Type B pancreatic cell (in vitro differentiated cells): Measurements from ENCODE around the gene ALOX5. TPM values are rescaled to one million over a fixed set of nuclear protein-coding genes. Genes with fewer than 3 reads are reported as not detected.

Source experiments
- DNase-seq: peaks from one replicate; pipeline ENCODE4 v3.0.0; 2021; ENCODE audit warnings: mixed read lengths; ENCODE audit not compliant: unreplicated experiment; ENCODE audit errors: extremely low spot score
- H3K27ac Mint-ChIP-seq: 2 replicates; pipeline ENCODE4 v1.8.0; 2021; ENCODE audit warnings: mild to moderate bottlenecking, mixed read lengths
- H3K27me3 Mint-ChIP-seq: 2 replicates; pipeline ENCODE4 v1.8.0; 2021; ENCODE audit warnings: mixed read lengths
- H3K36me3 Mint-ChIP-seq: 2 replicates; pipeline ENCODE4 v1.8.0; 2021; ENCODE audit warnings: mixed read lengths
- H3K4me1 Mint-ChIP-seq: one replicate; pipeline ENCODE4 v1.8.0; 2021; ENCODE audit warnings: mixed read lengths; ENCODE audit not compliant: unreplicated experiment
- H3K4me3 Mint-ChIP-seq: 2 replicates; pipeline ENCODE4 v1.8.0; 2021; ENCODE audit warnings: mild to moderate bottlenecking, mixed read lengths
- H3K9me3 Mint-ChIP-seq: 2 replicates; pipeline ENCODE4 v1.8.0; 2021; ENCODE audit warnings: mixed read lengths
- CTCF ChIP-seq: fragments of 200-600 bp; sonication (generic); conservative IDR thresholded peaks from 2 replicates; pipeline ENCODE4 v1.5.0; 2021; ENCODE audit warnings: antibody characterized with exemption, mild to moderate bottlenecking
- total RNA-seq: library from RNA; stranded (reverse); gene quantifications from 2 replicates; pipeline ENCODE4 v1.2.1, GENCODE V29; 2021; ENCODE audit warnings: low replicate concordance

ALOX5 gene
- total RNA-seq, 1 donor from 2014 or later = 7.9 TPM

- Mint-ChIP-seq H3K4me1 (no peaks in the 10 kb centered on the region), H3K27ac (no peak overlapping the region), H3K9me3 (no peaks in the 10 kb centered on the region), H3K36me3 (peaks cover 4% of the 10 kb centered on the region), H3K27me3 (no peaks in the 10 kb centered on the region), H3K4me3 (no peak overlapping the region)
- no peak for DNase-seq
- TF ChIP-seq CTCF = no peak
Observed at GRCh38 chr10:45456822-45457221, 82.8 kb downstream of the ALOX5 start.

GRCh38 chr10:45457487-45457886 lies 83.5 kb downstream of the ALOX5 start:
- Mint-ChIP-seq H3K27ac (no peak overlapping the region), H3K36me3 (peaks cover 4% of the 10 kb centered on the region), H3K4me3 (no peak overlapping the region)

GRCh38 chr10:45460235-45460878 lies 86.3 kb downstream of the ALOX5 start:
- Mint-ChIP-seq H3K9me3 (no peaks in the 10 kb centered on the region), H3K36me3 (peaks cover 4% of the 10 kb centered on the region), H3K27me3 (no peaks in the 10 kb centered on the region), H3K4me1 (no peaks in the 10 kb centered on the region), H3K4me3 (no peak overlapping the region), H3K27ac (no peak overlapping the region)
- no peak for DNase-seq
- no peak for TF ChIP-seq CTCF

More at GRCh38 chr10:45457487-45457886, 83.5 kb downstream of the ALOX5 start:
- no peak for TF ChIP-seq CTCF
- no peak for DNase-seq
- H3K27me3 Mint-ChIP-seq = no peaks in the 10 kb centered on the region
- H3K9me3 Mint-ChIP-seq = no peaks in the 10 kb centered on the region
- no peaks in the 10 kb centered on the region for H3K4me1 Mint-ChIP-seq

GRCh38 chr10:45461034-45461433 lies 87.0 kb downstream of the ALOX5 start:
- DNase-seq = no peak
- Mint-ChIP-seq H3K4me3 (no peak overlapping the region), H3K27me3 (no peaks in the 10 kb centered on the region), H3K36me3 (peaks cover 4% of the 10 kb centered on the region), H3K27ac (no peak overlapping the region), H3K4me1 (no peaks in the 10 kb centered on the region), H3K9me3 (no peaks in the 10 kb centered on the region)
- no peak for TF ChIP-seq CTCF

- DNase-seq = no peak
- Mint-ChIP-seq H3K36me3 (no peaks in the 10 kb centered on the region), H3K4me1 (no peaks in the 10 kb centered on the region), H3K27me3 (no peaks in the 10 kb centered on the region), H3K9me3 (no peaks in the 10 kb centered on the region), H3K27ac (no peak overlapping the region), H3K4me3 (no peak overlapping the region)
- no peak for TF ChIP-seq CTCF
Observed at GRCh38 chr10:45463244-45464116, 89.5 kb downstream of the ALOX5 start.
